NCI-H1436 treated with DMSO at 0.1 percent for 48 hours (cell line): Measurements from ENCODE around the gene KAT2B.
"Not testable (repeated sequence)": the region's sequence is repeated elsewhere in the genome, so short reads cannot be mapped to it uniquely, and the experiment has no call there.

Experiments
- DNase-seq: peaks from one replicate; lab custom pipeline; 2025; lab: John Stamatoyannopoulos, UW

The KAT2B gene

DNA sequence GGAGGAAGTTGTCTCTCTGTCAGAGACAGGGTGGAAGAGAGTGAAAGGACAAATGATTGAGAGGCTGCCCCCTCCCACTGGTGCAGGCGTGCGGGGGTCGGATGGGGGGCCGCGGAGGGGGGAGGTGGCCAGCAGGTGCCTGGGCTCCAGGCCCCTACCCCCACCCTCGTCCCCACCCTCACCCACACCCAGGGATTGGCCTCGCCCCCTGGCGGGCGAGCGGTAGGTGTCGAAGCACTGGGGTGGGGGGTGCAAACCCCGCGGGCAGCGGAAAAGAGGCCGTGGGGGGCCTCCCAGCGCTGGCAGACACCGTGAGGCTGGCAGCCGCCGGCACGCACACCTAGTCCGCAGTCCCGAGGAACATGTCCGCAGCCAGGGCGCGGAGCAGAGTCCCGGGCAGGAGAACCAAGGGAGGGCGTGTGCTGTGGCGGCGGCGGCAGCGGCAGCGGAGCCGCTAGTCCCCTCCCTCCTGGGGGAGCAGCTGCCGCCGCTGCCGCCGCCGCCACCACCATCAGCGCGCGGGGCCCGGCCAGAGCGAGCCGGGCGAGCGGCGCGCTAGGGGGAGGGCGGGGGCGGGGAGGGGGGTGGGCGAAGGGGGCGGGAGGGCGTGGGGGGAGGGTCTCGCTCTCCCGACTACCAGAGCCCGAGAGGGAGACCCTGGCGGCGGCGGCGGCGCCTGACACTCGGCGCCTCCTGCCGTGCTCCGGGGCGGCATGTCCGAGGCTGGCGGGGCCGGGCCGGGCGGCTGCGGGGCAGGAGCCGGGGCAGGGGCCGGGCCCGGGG, at the start of gene KAT2B:
KAT2B (plus strand) TSS at position 682 of the 783 bp plus-strand sequence; CDS start at position 714, 32 bp downstream.
- no peak for DNase-seq

DNA sequence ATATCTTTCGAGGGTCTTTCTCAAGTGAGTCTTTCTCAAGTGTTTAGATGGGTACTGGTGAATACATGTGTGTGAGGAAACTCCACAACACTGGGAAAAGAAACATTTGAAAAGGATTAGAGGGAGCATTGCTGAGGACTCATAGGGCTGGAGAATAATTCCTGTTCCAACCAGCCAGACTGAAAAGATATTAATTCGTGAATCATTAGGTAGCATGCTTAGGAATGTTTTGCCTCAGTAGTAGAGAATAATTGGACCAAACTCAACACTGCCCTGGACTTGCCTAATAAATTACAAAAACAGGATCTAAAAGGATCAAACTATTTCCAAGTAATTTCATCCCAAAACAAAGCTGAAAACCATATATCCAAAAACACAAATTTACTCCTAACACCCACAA, 45.5 kb upstream of the KAT2B start:
- DNase-seq, result no peak

DNA sequence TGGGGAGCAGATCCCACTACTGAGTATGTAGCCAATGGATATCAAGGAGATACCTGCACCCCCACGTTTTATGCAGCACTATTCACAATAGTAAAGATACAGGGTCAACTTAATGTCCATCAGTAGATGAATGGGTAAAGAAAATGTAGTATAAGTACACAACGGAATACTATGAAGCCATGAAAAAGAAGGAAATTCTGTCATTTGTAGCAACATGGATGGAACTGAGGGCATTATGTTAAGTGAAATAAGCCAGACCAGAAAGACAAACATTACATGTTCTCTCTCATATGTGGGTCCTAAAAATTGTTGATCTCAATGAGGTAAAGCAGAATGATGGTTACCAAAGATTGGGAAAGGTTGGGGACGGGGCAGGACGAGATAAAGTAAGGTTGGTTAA, 42.7 kb upstream of the KAT2B start:
- DNase-seq, result no peak

DNA sequence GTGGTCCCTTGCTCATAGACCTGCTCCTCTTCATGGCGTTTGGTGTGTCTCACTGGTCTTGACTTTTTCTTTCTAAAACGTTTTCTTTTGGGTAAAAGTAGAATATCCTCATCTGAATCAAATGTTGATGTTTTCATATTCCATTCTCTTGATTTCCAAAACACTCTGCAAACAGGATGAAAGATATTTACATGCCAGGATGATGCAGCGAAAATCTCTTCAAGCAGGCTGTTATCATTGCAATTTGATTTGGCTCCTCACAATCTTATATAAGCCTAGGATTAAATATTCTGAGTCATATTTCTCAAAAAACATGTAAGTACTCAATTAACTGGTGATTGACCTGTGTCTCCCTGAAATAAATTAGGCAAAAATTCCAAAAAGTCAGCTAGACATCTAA, 38.3 kb upstream of the KAT2B start:
- no peak for DNase-seq

DNA sequence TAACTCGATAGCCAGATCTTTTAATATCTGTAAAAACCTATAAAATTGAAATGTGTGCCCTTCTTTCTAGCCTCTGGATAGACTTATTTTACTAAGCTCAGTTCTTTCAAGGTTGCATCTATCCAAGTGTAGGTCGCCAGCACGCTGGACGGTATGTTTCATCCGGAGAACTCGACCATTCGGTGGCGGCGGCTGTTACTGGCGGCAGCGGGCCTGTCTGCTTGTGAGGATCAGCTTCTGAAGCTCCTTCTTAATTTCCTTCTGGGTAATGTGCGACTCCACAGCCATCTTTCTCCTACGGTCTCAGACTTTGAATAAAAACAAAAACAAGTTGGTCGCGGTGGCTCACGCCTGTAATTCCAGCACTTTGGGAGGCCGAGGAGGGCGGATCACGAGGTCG, 32.3 kb upstream of the KAT2B start:
- no peak for DNase-seq

DNA sequence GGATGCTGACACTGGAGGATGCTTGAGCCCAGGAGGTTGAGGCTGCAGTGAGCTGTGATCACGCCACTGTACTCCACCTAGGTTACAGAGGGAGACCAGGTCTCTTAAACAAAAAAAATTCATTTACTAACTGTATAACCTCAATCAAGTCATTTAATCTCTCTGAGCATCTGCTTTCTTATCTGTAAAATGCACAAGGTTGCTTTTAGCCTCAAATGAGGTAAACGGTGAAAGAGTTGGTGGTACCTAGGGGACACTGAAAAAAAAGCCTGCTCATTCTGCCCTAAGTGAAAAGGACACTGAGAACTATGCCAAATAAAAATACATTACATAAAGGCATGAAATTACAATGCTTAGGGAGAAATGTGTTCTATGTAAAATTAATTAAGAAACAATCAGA, 31.6 kb upstream of the KAT2B start:
- no peak for DNase-seq

DNA sequence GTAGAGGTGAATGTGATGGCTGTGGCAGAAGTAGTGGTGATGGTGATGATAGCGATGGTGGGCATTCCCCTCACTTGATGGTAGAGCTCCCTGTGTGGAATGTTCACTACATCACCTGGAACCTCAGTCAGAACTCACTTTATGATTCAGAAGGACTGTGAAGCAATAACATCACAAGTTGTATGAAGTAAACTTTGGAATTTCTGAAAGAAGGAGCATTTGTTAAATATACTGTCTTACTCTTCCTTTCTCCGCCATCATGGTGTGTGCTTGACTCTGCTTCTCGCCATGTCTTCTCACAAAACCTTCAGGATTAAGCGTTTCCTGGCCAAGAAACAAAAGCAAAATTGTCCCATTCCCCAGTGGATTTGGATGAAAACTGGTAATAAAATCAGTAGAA, 28.1 kb upstream of the KAT2B start, which contains the start of gene PP2D1:
PP2D1 (minus strand) TSS at position 101 of the 400 bp plus-strand sequence. CDS start 192 bp downstream, outside the sequence.
- DNase-seq, result no peak

DNA sequence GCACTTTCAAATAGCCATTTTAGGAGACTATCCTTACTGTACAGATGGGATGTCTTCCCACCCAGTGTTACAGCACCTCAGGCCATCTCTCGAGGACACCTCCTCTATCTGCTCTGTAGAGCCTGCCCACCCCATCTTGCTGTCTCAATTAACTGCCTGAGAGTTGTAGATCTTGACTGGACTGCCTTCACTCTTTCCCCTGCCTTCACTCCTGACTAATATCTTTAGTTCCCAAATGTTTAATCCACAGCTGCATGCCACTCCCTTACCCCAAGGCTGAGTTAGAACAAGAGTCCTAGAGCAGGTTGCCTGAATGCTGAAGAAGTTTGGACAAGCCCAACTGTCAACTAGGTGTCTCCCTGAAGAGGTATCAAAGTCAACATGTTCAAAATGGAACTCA, 26.9 kb upstream of the KAT2B start:
- DNase-seq, result no peak

DNA sequence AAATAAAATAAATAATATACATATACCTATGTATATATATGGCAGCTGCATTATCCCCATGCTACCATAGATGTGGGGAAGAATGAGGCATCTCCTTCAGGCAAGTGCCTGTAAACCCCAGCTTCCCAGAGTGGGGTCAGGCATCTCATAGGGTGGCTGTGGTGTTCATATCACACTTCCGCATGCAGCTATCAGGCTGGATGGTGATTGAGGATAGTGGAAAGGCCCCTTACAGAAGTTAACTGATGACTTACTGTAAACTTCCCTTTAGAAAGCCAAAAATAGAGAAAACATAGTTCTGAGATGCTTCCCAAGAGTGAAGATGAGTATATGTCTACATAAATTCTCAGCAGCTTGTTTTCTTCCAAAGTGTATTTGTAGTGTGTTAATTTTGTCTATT, 24.7 kb upstream of the KAT2B start:
- no peak for DNase-seq

DNA sequence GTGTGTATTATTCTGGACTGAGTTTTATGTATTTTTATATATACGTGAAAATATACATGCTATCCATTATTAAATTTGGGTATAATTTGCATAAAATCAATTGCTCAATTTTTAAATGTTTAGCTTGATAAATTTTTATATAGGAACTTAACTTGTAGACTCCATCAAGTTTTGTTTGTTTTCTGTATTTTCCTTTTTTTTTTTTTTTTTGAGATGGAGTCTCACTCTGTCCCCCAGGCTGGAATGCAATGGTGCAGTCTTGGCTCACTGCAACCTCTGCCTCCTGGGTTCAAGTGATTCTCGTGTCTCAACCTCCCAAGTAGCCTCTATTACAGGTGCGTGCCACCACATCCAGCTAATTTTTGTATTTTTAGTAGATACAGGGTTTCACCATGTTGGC, 24.2 kb upstream of the KAT2B start:
- DNase-seq, result not testable (repeated sequence)

DNA sequence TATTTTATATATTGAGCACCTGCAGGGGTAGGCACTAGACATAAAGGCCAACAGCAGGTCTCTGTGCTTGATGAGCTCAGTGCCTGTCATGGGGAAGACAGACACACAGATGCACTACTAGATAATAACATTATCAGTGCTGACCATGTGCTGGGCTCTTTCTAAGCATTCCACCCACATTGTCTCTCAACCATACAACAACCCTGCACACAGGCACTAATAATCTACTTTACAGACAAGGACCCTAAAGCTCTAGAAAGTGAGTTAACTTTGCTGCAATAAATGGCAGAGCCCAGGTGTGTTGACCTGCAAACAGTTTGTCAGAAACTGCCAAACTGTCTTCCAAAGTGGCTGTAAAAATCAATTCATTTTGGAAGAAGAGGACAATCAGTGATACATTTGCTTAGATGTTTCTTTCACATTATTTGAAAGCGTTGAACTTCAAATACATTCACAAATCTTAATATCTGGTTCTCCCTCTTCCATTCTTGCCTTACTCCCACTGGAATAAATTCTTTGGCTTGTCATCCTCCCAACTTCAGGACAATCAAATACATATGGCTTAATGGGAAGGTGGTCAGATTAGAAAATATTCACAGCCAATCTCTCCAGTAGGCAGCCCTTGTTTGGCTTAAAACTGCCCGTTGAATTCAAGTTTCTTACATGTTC, 17.2 kb upstream of the KAT2B start:
- no peak for DNase-seq

DNA sequence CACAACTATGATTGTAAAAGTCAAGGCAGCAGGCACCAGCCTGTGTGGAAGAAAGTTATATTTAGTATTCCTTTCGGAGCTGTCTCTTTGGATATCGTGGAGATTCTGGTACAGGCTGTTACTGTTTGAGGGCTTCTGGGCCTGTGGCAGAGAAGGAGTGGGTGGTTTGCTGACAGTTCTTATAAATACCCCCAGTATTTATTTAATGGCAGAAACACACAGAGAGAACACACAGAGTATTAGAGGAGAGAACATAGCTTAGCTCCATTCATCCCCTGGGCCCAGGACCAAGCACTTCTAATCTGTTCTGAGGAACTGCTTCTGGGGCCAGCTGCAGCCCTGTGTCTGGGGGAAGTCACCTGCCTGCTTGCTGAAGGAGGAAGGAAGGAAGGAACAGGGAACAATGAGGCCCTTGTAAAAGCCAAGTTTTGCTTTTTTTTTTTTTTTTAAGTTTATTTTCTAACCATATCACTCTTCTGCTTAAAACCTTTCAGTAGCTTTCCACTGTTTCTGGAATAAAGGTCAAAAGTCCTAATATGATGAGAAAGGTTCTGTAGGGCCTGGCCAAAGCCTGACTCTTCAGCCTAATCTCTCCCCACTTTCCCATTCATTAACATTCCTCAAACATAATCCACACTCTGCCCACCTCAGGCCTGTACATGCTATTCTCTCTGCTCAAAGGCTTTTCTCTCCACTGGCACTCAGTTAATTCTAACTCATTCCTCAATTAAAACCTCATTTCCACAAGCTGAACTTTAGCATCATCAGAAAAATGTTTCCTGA, 16.4 kb upstream of the KAT2B start:
- DNase-seq, result no peak

DNA sequence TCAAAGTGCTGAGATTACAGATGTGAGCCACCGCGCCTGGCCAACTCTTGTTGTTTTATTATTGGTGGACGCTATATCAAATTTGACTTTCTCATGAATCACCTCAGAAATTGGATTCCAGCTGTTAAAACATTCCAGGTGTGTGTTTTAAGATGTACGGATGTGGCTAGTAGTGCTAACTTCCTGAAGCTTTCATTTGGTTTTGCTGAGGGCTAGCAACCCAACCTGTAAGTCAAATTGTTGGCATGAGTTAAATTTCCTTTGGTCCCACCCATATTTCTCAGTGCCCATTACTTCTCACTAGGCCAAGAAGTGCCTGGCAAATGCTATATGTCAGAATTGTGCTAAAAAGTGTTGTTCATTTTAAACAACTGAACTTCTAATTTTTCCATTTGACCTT, 13.1 kb upstream of the KAT2B start:
- no peak for DNase-seq

DNA sequence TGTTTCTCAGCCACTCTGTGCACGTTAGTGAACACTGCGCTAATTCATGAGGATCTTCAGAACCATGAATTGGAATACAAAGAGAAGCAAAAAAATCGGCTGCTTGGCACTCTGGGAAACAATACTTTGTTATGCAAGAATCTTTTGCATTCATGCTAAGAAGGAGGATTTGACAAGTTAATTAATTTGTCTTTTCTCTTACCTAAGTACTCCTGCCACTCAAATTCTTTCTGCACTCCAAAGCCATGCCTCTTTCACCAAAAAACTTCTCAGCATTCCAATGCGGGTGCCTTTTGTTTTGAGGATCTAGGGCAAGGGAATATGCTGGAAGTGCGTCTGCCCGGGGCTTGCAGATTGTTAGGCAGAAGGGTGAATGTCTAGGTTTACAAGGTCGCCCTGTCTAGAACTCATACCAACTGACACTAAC, 11.3 kb upstream of the KAT2B start:
- DNase-seq, result no peak

DNA sequence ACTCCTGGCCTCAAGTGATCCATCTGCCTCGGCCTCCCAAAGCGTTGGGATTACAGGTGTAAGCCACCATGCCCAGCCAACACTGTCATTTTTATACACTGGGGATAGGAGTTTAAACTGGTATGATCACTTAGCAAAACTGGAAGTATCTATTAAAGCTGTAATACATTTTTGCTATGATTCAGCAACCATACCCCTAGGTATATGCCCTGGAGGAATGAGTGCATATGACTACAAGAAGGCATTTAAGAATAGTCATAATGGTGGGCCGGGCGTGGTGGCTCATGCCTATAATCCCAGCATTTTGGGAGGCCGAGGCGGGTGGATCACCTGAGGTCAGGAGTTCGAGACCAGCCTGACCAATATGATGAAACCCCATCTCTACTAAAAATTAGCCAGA, 8.3 kb upstream of the KAT2B start:
- not testable (repeated sequence) for DNase-seq

DNA sequence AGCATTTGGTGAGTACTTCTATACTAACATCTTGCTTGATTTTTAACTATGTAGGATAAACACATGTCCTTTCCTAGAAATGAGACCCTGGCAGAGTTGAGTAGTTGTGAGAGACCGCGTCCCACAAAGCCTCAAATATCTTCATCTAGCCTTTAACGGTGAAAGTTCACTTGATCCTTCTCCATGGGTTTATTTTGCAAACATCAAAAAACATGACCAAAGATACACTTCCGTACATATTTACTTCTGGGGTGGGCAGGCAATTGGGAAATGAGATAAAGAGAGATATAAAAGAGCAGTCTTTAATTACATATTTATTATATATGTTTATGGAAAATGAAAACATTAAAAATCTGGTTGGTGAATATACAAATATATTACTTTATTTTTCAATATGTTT, 5.2 kb upstream of the KAT2B start:
- no peak for DNase-seq

DNA sequence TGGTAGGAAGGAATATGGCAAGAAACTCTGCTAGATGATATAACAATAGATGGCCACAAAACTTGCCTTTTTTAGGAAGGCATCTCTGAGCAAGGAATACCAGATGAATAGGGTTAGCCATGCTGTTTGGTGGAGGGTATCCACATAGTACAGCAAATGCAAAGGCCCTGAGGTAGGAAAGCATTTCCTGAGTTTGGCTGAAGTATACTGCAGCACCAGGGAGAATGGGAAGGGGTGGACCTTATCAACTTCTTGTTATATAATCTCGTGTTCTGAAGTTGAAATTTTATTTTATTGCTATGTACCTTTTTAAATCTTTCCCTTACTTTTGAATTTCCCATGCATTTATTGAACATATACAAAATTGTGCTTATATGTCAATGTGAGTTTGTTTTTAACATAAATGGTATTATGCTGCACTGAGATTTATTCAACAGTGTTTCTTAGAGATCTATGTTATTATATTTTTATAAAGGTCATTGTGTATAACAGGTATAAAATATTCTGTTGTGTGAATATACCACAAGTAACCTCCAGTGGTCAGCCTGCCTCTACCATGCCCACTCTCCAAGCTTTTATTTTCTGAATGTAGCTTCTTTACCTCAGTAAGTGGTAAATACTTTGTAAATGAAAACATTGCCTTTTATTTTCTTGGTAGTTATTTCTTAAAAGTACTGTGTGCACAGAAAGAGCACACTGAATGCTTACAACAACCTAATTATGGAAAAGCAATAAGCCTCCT, 2.8 kb upstream of the KAT2B start:
- no peak for DNase-seq

DNA sequence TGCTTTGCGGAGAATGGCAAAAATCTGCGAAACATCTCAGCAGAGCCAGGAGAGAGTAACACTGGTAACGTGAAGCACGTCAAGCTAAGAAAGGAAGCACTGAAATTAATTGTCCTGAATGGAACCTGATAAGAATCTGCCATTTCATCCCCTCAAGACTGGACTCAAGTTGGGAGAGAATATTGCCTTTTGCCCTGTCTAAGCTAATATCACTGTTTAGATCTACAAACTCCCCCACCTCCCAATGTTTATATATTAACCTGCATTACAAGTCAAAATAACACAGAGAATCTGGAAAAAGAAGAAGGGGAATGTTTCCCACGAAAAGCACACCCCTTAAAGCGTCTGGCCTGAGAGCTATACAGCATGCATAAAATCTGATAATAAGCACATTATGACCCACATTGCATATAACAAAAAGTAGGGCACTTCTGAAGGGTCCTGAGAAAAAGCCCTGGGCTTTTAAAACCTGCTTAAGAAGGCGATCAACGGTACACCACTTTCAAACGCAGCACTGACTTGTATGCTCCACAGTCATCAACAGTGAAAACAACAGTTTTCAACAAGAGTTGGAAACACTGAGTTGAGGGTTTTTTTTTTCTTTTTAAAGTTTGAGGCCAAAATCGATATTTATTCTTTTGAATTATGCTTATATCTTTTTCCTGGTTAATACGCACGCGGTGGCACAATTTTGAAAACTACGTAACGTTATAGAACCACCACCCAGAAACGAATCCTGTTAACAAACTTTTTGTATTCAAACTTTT, 1.4 kb upstream of the KAT2B start:
- no peak for DNase-seq

DNA sequence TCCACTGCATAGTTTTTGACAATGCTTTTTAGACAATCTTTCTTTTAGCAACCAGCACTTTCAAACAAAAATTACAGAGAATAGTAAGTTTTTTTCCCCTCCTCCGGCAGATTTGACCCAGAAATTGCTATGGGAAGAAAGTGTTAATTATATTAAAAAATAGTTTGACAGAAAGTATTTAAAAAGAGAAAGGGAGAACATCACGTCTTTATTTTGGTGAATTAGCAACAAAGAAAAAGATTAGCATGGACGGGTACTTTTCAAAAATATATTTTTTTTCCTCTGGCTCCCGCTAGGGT, 831 bp upstream of the KAT2B start:
- DNase-seq, result no peak

DNA sequence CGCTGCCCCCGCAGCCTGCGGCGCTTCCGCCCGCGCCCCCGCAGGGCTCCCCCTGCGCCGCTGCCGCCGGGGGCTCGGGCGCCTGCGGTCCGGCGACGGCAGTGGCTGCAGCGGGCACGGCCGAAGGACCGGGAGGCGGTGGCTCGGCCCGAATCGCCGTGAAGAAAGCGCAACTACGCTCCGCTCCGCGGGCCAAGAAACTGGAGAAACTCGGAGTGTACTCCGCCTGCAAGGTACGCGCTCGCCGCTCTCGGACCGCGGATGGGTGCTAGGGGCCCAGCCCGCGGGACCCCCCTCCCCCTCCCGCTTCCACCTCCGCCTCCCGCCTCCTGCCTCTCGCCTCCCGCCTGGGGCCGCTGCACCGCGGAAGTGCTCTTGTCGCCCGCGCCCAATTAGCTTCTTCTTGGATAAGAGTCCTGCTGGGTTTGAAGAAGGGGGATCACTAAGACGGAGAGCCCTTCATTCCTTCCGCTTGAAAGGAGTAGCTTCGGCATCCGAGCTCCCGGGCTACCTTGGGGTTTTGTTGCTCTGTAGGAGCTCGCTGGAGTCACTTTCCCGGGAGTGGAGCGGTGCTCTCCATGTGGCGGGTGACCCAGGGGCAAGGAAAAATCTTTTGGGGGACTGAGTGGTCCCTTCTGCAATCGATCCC, 426 bp downstream of the KAT2B start:
- no peak for DNase-seq

DNA sequence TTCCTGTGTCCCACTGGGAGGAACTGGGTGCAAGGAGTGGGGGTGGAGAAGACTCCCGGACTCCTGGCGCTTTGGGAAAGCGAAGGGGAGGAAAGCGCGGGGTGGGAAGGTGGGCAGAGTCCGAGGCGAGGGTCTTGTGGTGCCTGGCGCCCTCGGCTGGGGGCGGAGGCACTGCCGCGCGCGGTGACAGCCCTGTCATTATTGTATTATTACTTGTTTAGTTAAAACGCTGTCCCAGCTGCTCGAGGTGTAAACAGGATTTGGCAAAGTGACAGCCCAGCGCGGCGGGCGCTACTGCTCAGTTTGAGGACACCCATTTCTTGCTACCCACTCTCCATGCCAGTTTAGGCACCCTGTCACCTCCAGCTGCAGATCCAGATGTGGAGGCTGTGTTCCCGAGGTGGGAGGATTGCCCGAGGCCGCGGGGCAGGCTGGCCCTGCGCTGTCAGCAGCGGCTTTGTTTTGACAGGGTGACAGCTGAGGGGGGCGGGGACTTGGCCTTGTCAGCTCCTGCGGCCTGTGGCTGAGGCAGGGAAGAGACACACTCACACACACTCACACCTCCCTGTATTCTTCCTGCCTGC, 1.0 kb downstream of the KAT2B start:
- no peak for DNase-seq
